Measurements from ENCODE around the gene ENTPD5.

DNA sequence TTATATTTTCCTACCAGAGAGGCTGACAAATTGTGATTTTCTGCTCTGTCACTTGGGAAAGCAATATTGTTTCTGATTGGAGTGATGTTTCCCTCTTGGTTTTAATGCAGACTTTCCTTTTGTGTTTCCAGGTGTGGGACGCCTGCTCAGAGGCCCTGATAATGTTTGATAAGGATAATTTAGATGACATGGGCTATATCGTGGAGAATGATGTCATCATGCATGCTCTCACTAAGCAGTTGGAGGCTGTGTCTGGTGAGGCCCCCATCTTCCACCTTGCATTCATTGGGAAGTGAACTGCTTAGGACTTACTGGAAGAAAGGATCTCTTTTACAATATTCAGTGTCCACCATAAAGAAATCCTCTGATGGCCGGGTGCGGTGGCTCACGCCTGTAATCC is 63.4 kb downstream of the ENTPD5 start:
- TF ChIP-seq CTCF (IDR thresholded peaks at IDR 0.05) (no peak), EP300 (IDR thresholded peaks at IDR 0.05) (no peak), POLR2A (IDR thresholded peaks at IDR 0.05) (no peak)
